Measurements from ENCODE around the gene COL13A1.

- no peak for TF ChIP-seq CTCF (IDR thresholded peaks at IDR 0.05)
- no peak for TF ChIP-seq POLR2A (IDR thresholded peaks at IDR 0.05)
Observed at GRCh38 chr10:69915215-69915560, 113.5 kb downstream of the COL13A1 start.

All from adrenal gland (tissue), 5 donors.